Stimulated activated CD4-positive, alpha-beta T cell treated with anti-CD3 and anti-CD28 coated beads, Interleukin-2, amount 100 ng/mL, for 48 hours (primary cell): Measurements from ENCODE around the gene ERCC2.

Experiments used
- DNase-seq, 2 donors: peaks; one replicate each; pipeline ENCODE4 v3.0.0-alpha.2; 2020

Gene ERCC2

GRCh38 chr19:45400192-45400591, 29.8 kb upstream of the ERCC2 start:
- no peak for DNase-seq

GRCh38 chr19:45395821-45396617, 25.6 kb upstream of the ERCC2 start:
- DNase-seq, result no peak

GRCh38 chr19:45391871-45392665, 21.7 kb upstream of the ERCC2 start:
- no peak for DNase-seq

GRCh38 chr19:45391346-45391745, 21.0 kb upstream of the ERCC2 start:
- DNase-seq, result no peak

- DNase-seq, result no peak
Observed at GRCh38 chr19:45385392-45386221, 15.2 kb upstream of the ERCC2 start.

GRCh38 chr19:45382426-45382825, 12.1 kb upstream of the ERCC2 start:
- no peak for DNase-seq

- DNase-seq, result no peak
Observed at GRCh38 chr19:45380107-45380506, 9.7 kb upstream of the ERCC2 start.

- no peak for DNase-seq
Observed at GRCh38 chr19:45376045-45376724, 5.8 kb upstream of the ERCC2 start.

- no peak for DNase-seq
Observed at GRCh38 chr19:45368737-45369340, 1.5 kb downstream of the ERCC2 start.

GRCh38 chr19:45368127-45368526, 2.2 kb downstream of the ERCC2 start:
- no peak for DNase-seq

GRCh38 chr19:45364696-45365095, 5.7 kb downstream of the ERCC2 start:
- no peak for DNase-seq

- DNase-seq, result no peak
Observed at GRCh38 chr19:45363861-45364459, 6.4 kb downstream of the ERCC2 start.

GRCh38 chr19:45362291-45362690, 8.1 kb downstream of the ERCC2 start:
- no peak for DNase-seq

- DNase-seq, result no peak
Observed at GRCh38 chr19:45361608-45362007, 8.8 kb downstream of the ERCC2 start.

GRCh38 chr19:45358213-45358792, 12.1 kb downstream of the ERCC2 start:
- no peak for DNase-seq

GRCh38 chr19:45357445-45357783, 13.0 kb downstream of the ERCC2 start:
- DNase-seq, result no peak

- no peak for DNase-seq
Observed at GRCh38 chr19:45356760-45357444, 13.5 kb downstream of the ERCC2 start.

- no peak for DNase-seq
Observed at GRCh38 chr19:45355910-45356309, 14.5 kb downstream of the ERCC2 start.

GRCh38 chr19:45355402-45355801, 15.0 kb downstream of the ERCC2 start:
- DNase-seq, result no peak

GRCh38 chr19:45354241-45354842, 16.0 kb downstream of the ERCC2 start:
- no peak for DNase-seq
